Spleen (tissue), 7 donors: ENCODE results near the gene LRP1-AS.

Source experiments
- CTCF ChIP-seq, 11 experiments: fragments of 200-600 bp in 7 of 11; fragments of 450-650 bp in 4 of 11; sonication (generic) in 4 of 11; IDR thresholded peaks in 8 of 11; conservative IDR thresholded peaks in 3 of 11; 1 replicate in 7 of 11; 2 replicates in 4 of 11; pipeline versions ENCODE4 v1.4.0 to v1.8.0; 2016 to 2021; ENCODE audit warnings: antibody characterized with exemption in 11 of 11, inconsistent platforms in 4 of 11, mild to moderate bottlenecking in 1 of 11
- POLR2A ChIP-seq, 3 donors: fragments of 450-650 bp; IDR thresholded peaks; one replicate each; pipeline ENCODE4 v1.5.1; 2017; ENCODE audit warnings: antibody characterized with exemption in 3 of 3, mild to moderate bottlenecking in 1 of 3
- POLR2AphosphoS5 ChIP-seq, 3 donors: sonication (generic); formaldehyde crosslinking; IDR thresholded peaks; one replicate each; pipeline ENCODE4 v1.5.1; 2017; ENCODE audit warnings: antibody characterized with exemption in 3 of 3
- donor health status: DM: no; HTN: no; CAD: no; lungs with moderate emphysema.
- donor health status: DM: no; HTN: no; CAD: no.
- donor health status: DM: no; HTN: no; CAD: no.

DNA sequence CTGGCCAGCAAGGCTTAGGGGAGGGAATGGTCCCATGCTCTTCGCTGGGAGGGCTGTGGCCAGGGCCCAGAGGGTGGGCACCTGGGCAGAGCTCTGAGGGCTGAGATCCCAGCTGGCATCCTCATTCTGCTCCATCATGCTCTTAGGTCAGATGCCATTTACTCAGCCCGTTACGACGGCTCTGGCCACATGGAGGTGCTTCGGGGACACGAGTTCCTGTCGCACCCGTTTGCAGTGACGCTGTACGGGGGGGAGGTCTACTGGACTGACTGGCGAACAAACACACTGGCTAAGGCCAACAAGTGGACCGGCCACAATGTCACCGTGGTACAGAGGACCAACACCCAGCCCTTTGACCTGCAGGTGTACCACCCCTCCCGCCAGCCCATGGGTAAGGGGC is 30.8 kb upstream of the LRP1-AS start:
- TF ChIP-seq CTCF (IDR thresholded peaks at IDR 0.05 in 8 of 11, conservative IDR thresholded peaks at IDR 0.05 in 3 of 11) (no peak), POLR2A (IDR thresholded peaks at IDR 0.05) (no peak), POLR2AphosphoS5 (IDR thresholded peaks at IDR 0.05) (no peak)
